GM20000 (cell line): ENCODE data around the gene MVB12B.
"Not testable (repeated sequence)": the region's sequence is repeated elsewhere in the genome, so short reads cannot be mapped to it uniquely, and the experiment has no call there.

Experiments
- DNase-seq: peaks from one replicate; pipeline ENCODE4 v3.0.0; 2012; ENCODE audit warnings: low spot score
- TF ChIP-seq, protein P1 (sequence below): IDR thresholded peaks from 2 replicates; pipeline ENCODE4 v1.5.1; 2012; ENCODE audit warnings: mild to moderate bottlenecking, control low read depth; ENCODE audit errors: extremely low read depth, missing control alignments

The MVB12B gene, protein sequence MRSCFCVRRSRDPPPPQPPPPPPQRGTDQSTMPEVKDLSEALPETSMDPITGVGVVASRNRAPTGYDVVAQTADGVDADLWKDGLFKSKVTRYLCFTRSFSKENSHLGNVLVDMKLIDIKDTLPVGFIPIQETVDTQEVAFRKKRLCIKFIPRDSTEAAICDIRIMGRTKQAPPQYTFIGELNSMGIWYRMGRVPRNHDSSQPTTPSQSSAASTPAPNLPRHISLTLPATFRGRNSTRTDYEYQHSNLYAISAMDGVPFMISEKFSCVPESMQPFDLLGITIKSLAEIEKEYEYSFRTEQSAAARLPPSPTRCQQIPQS

DNA sequence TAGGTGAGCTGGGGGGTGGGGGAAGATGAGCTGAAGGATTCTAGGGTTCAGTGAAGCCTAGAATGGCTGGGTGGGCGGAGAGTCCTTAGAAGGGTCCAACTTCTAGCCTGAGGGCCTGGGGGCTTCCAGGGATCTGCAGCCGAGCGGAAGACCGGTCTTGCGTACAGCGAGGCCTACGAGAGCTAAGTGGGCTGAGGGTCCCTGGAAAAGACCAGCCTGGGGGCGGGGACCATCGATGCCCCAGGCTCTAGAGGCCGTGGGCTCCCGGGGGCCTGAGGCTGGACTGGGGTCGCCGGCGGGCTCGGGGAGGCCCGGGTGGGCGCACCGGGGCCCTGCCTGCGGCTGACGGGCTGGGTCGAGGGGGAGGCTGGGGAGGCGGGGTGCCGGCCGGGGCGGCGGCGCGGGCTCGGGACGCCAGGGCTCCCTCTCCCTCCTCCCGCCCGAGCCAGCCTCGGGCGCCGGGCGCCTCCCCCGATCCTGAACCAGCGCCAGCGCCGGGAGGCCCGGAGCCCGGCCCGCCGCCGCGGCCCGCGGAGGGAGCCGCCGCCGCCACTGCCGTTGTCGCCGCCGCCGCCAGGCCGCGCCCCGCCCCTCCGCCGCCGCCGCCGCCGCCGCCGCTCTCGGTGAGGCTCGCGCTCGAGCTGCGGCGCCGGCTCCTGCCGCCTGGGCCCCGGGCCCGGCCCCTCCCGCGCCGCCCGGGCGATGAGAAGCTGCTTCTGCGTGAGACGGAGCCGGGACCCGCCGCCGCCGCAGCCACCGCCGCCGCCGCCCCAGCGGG, at the start of gene MVB12B:
TSS of gene MVB12B (plus strand) at position 602 of the 778 bp plus-strand sequence. CDS start at position 703, 101 bp downstream.
- TF ChIP-seq, protein P1, sequence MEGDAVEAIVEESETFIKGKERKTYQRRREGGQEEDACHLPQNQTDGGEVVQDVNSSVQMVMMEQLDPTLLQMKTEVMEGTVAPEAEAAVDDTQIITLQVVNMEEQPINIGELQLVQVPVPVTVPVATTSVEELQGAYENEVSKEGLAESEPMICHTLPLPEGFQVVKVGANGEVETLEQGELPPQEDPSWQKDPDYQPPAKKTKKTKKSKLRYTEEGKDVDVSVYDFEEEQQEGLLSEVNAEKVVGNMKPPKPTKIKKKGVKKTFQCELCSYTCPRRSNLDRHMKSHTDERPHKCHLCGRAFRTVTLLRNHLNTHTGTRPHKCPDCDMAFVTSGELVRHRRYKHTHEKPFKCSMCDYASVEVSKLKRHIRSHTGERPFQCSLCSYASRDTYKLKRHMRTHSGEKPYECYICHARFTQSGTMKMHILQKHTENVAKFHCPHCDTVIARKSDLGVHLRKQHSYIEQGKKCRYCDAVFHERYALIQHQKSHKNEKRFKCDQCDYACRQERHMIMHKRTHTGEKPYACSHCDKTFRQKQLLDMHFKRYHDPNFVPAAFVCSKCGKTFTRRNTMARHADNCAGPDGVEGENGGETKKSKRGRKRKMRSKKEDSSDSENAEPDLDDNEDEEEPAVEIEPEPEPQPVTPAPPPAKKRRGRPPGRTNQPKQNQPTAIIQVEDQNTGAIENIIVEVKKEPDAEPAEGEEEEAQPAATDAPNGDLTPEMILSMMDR: no peak
- DNase-seq: peak; percentile 85

GRCh38 chr9:126283799-126284465, 42.7 kb upstream of the MVB12B start:
- TF ChIP-seq, protein P1: no peak
- DNase-seq: no peak

GRCh38 chr9:126285652-126286051, 41.0 kb upstream of the MVB12B start:
- DNase-seq: not testable (repeated sequence)

- DNase-seq: no peak
- TF ChIP-seq, protein P1: no peak
Measured at GRCh38 chr9:126287166-126287866, 39.3 kb upstream of the MVB12B start.

DNA sequence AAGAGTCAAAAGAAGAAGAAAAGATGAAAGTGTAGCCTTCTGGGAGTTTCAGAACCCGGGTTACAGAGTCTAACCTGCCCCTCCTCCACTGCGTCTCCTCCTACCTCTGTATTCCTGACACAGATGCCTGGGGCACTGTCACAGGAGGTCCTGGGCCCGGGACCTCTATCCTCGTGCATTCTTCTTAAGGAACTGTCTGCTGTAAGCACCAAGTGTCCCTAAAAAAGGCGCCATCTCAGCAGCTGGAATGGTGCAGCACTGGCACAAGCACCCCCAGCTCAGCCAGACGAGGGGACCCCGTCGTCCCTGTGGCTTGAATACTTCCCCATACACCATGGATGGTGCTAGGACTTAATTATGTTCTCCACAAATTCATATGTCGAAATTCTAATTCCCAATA, 35.8 kb upstream of the MVB12B start:
- TF ChIP-seq, protein P1: no peak
- DNase-seq: no peak

GRCh38 chr9:126291925-126292324, 34.7 kb upstream of the MVB12B start:
- DNase-seq: no peak
- TF ChIP-seq, protein P1: no peak

- TF ChIP-seq, protein P1: no peak
- no peak for DNase-seq
Measured at GRCh38 chr9:126292736-126293521, 33.7 kb upstream of the MVB12B start.
